Esophagus squamous epithelium (tissue), 5 donors: Measurements from ENCODE around the gene FGF1. TPM values are rescaled to one million over a fixed set of nuclear protein-coding genes. Genes with fewer than 3 reads are reported as not detected.

Source experiments
- DNase-seq: peaks from one replicate; lab custom pipeline; 2025; lab: John Stamatoyannopoulos, UW
- H3K27ac ChIP-seq, 4 donors: fragments of 200-600 bp; sonication (generic); one replicate each; pipeline ENCODE4 v1.5.1; 2016 to 2019; ENCODE audit warnings: mild to moderate bottlenecking in 1 of 4
- H3K27me3 ChIP-seq, 4 donors: fragments of 200-600 bp; sonication (generic); 1 replicate in 3 of 4; 2 replicates in 1 of 4; pipeline versions ENCODE4 v1.5.1 to v1.6.0; 2017 to 2021; ENCODE audit warnings: antibody characterized with exemption in 1 of 4
- H3K36me3 ChIP-seq, 3 donors: fragments of 200-600 bp; sonication (generic); one replicate each; pipeline ENCODE4 v1.5.1; 2016 to 2019
- H3K4me1 ChIP-seq, 3 donors: fragments of 200-600 bp; sonication (generic); one replicate each; pipeline ENCODE4 v1.5.1; 2017 to 2019
- H3K4me3 ChIP-seq, 4 donors: fragments of 200-600 bp; sonication (generic); 1 replicate in 3 of 4; 2 replicates in 1 of 4; pipeline ENCODE4 v1.5.1; 2016 to 2019; ENCODE audit warnings: mild to moderate bottlenecking in 2 of 4, moderate library complexity in 1 of 4
- H3K9me3 ChIP-seq, 3 donors: fragments of 200-600 bp; sonication (generic); one replicate each; pipeline ENCODE4 v1.5.1; 2016 to 2019
- CTCF ChIP-seq, 6 experiments: fragments of 450-650 bp in 4 of 6; fragments of 200-600 bp in 2 of 6; sonication (generic) in 2 of 6; IDR thresholded peaks; one replicate each; pipeline ENCODE4 v1.5.1; 2016 to 2019; ENCODE audit warnings: antibody characterized with exemption in 6 of 6, mild to moderate bottlenecking in 4 of 6, moderate library complexity in 4 of 6
- POLR2A ChIP-seq, 4 donors: fragments of 450-650 bp; IDR thresholded peaks; one replicate each; pipeline ENCODE4 v1.6.1; 2017; ENCODE audit warnings: antibody characterized with exemption in 4 of 4, mild to moderate bottlenecking in 4 of 4, moderate library complexity in 3 of 4
- WGBS, 2 donors: methylation state at CpG; one replicate each; pipeline ENCODE4 v1.1.5; 2018; 5-methylcytosine and 5-hydroxymethylcytosine counted together
- intact Hi-C: fragments of 100-400 bp; cut with DNase I; formaldehyde crosslinking; loops from one replicate; pipeline ENCODE4 v1.15.0; 2022
- total RNA-seq, 4 donors: library from RNA; depleted of rRNA; stranded (reverse); fragments of >200 nt; gene quantifications; one replicate each; pipeline ENCODE4 v1.1.0, GENCODE V29; 2016
- donor health status: DM: yes; HTN: yes; CAD: no.

FGF1 gene
- total RNA-seq, 4 donors from 2014 or later, result 0.38 to 2.4 (median 1.6) TPM; not detected in 1

GRCh38 chr5:142627383-142628217, 58.3 kb downstream of the FGF1 start:
- Histone ChIP-seq H3K4me1 (peaks cover 0 to 8% (median 0%) of the 10 kb centered on the region in 3 donors), H3K27me3 (no peaks in the 10 kb centered on the region), H3K9me3 (no peaks in the 10 kb centered on the region), H3K27ac (no peak overlapping the region), H3K36me3 (no peaks in the 10 kb centered on the region), H3K4me3 (no peak overlapping the region)
- intact Hi-C loops, result no loop called here
- DNase-seq, result no peak
- TF ChIP-seq POLR2A (IDR thresholded peaks at IDR 0.05) (no peak), CTCF (IDR thresholded peaks at IDR 0.05) (no peak)
- WGBS, 2 donors, result 81 to 95% methylated on average over 4 to 5 of the region's 5 CpGs

GRCh38 chr5:142626786-142627185, 59.1 kb downstream of the FGF1 start:
- Histone ChIP-seq H3K27me3 (no peaks in the 10 kb centered on the region), H3K4me3 (no peak overlapping the region), H3K36me3 (no peaks in the 10 kb centered on the region), H3K27ac (no peak overlapping the region), H3K9me3 (no peaks in the 10 kb centered on the region), H3K4me1 (peaks cover 0 to 8% (median 0%) of the 10 kb centered on the region in 3 donors)
- intact Hi-C loops, result no loop called here
- WGBS, 2 donors, result 94 to 96% methylated on average over 2 of the region's 2 CpGs
- no peak for TF ChIP-seq POLR2A (IDR thresholded peaks at IDR 0.05)
- no peak for TF ChIP-seq CTCF (IDR thresholded peaks at IDR 0.05)
- no peak for DNase-seq

- no peak for TF ChIP-seq POLR2A (IDR thresholded peaks at IDR 0.05)
- no peak for TF ChIP-seq CTCF (IDR thresholded peaks at IDR 0.05)
- intact Hi-C loops, result no loop called here
- peaks cover 0 to 8% (median 0%) of the 10 kb centered on the region in 3 donors for H3K4me1 ChIP-seq
- no peak for DNase-seq
- H3K27me3 ChIP-seq, result no peaks in the 10 kb centered on the region
- H3K9me3 ChIP-seq, result no peaks in the 10 kb centered on the region
- H3K4me3 ChIP-seq, result no peak overlapping the region
- H3K36me3 ChIP-seq, result no peaks in the 10 kb centered on the region
- no peak overlapping the region for H3K27ac ChIP-seq
- WGBS, 2 donors, result 59 to 63% methylated on average over 3 of the region's 3 CpGs
These were observed 59.8 kb downstream of the FGF1 start for GRCh38 chr5:142626099-142626498.

GRCh38 chr5:142621227-142621626, 64.7 kb downstream of the FGF1 start:
- Histone ChIP-seq H3K4me1 (peaks cover 0 to 8% (median 0%) of the 10 kb centered on the region in 3 donors), H3K27ac (no peak overlapping the region), H3K36me3 (no peaks in the 10 kb centered on the region), H3K9me3 (no peaks in the 10 kb centered on the region), H3K4me3 (no peak overlapping the region), H3K27me3 (no peaks in the 10 kb centered on the region)
- DNase-seq, result no peak
- intact Hi-C loops, result no loop called here
- 60 to 70% methylated on average over 3 of the region's 3 CpGs for WGBS, 2 donors
- no peak for TF ChIP-seq CTCF (IDR thresholded peaks at IDR 0.05)
- TF ChIP-seq POLR2A (IDR thresholded peaks at IDR 0.05), result no peak

- Histone ChIP-seq H3K9me3 (no peaks in the 10 kb centered on the region), H3K4me3 (no peak overlapping the region), H3K4me1 (no peaks in the 10 kb centered on the region), H3K36me3 (no peaks in the 10 kb centered on the region), H3K27ac (no peak overlapping the region), H3K27me3 (no peaks in the 10 kb centered on the region)
- no peak for DNase-seq
- TF ChIP-seq POLR2A (IDR thresholded peaks at IDR 0.05) (no peak), CTCF (IDR thresholded peaks at IDR 0.05) (no peak)
- intact Hi-C loops, result no loop called here
- WGBS, 2 donors, result 80 to 88% methylated on average over 11 of the region's 11 CpGs
These were observed 66.1 kb downstream of the FGF1 start for GRCh38 chr5:142619815-142620214.
